K562 (cell line): ENCODE data around the gene TRPM2. TPM values are rescaled to one million over a fixed set of nuclear protein-coding genes. Genes with fewer than 3 reads are reported as not detected.

Source experiments
- MGA ChIP-seq: fragments of 450-650 bp; IDR thresholded peaks from 2 replicates; pipeline ENCODE4 v1.6.1; 2016; ENCODE audit warnings: mild to moderate bottlenecking, moderate library complexity
- TAL1 ChIP-seq: fragments of 450-650 bp; IDR thresholded peaks from 2 replicates; pipeline ENCODE4 v1.6.1; 2016; ENCODE audit warnings: mild to moderate bottlenecking
- polyA plus RNA-seq, 8 experiments: library from polyadenylated mRNA; depleted of rRNA in 4 of 8; stranded (reverse) in 5 of 8; unstranded in 3 of 8; fragments of >200 nt; fragmentation: Nextera tagmentation in 2 of 8; fragmentation: Illumina TruSeq in 1 of 8; extraction: Ambion mirVana in 2 of 8; extraction: Trizol in 1 of 8; gene quantifications; 2 replicates each; pipeline versions ENCODE4 v1.2.1 to v1.2.3, GENCODE V29; 2011 to 2014; ENCODE audit warnings: inconsistent platforms in 1 of 8, missing spikeins in 1 of 8
- total RNA-seq, 7 experiments: library from RNA; depleted of rRNA in 6 of 7; stranded (reverse); fragments of >200 nt in 6 of 7; fragmentation: Illumina TruSeq in 2 of 7; extraction: Trizol in 2 of 7; gene quantifications; 2 replicates each; pipeline versions ENCODE4 v1.2.1 to v1.2.3, GENCODE V29; 2011 to 2021; ENCODE audit warnings: low replicate concordance in 1 of 7

The TRPM2 gene
- total and polyA plus RNA-seq, 9 of the 15 experiments (the other 6 are each of a cell fraction or from before 2014, with no cell fraction given), result 0.33 to 2.1 (median 0.98) TPM; not detected in 2

GRCh38 chr21:44370027-44370735, 16.8 kb downstream of the TRPM2 start (continued):
- peak; percentile 17; the same call in 1 of the 2 replicates for TF ChIP-seq MGA
- TF ChIP-seq TAL1, result no peak
